ENCODE results near the gene TSHZ3. TPM values are rescaled to one million over a fixed set of nuclear protein-coding genes. Genes with fewer than 3 reads are reported as not detected.

Gene TSHZ3
- total and polyA plus RNA-seq, 2 of the 13 experiments (the other 11 are each of a cell fraction or from before 2014, with no cell fraction given) = not detected

DNA sequence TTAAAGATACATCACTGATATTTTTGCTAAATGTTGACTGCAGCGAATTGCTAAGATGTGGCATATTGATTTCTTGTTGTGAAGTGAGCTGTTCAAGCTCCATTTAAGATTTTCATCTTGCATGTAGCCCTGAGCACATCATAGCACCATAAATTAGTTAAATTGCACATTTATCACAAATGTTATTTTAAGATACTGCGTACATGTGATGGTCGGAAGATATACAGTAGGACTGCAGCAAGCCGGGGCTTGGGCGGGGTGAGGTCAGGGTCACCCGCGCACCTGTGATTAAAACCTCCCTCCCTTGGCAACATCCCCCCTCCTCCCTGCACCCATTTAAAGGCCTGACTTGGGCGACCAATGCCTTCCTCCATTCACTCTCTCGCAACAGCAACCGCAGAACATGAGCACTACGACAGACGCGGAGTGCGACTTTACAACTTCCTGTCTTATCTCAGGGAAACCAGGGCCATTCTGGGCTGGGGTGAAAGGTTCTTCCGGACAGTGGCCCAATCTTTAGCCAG is 76.6 kb downstream of the TSHZ3 start (continued):
- TF ChIP-seq RERE (CRISPR knock-in tag; IDR thresholded peaks at IDR 0.05; ENCODE audit: low read depth) = no peak

DNA sequence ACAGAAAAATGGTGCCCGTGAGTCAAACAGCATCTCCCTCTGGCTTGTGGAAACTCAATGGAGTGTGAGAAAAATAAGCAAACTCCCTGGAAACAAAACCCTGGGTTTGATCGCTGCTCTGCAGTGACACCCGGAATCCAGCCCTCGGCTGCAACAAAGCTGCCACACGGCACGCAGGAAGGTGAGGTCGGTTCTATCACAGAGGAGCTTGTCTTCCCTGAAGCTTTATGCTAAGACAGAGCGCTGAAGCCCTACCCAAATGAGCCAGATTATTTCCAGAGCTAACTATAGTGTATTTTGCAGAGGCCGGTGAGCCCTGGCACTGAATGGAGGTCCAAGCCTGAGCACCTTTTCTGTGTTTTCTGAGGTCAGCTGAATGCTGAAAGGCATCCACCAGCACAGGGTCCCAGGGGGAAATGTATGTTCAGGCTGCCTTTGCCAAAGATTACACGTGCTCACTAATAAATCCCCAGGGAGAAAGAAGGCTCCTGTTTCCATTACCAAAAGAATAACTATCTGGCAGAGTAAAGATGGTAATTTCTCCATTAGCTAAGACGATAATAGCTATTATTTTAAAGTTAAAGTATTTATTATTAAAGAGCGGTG is 77.8 kb downstream of the TSHZ3 start:
- intact Hi-C loops (cut with micrococcal nuclease; ENCODE audit: unreplicated experiment) = no loop called here
- H3K79me2 ChIP-seq (ENCODE audit: insufficient read depth, low read length) = no peaks in the 10 kb centered on the region
- FAIRE-seq = no peak
- POLR2A ChIA-PET = no interaction called here
- TF ChIP-seq TCF12 (IDR thresholded peaks at IDR 0.05) (no peak), TCF12 (CRISPR knock-in tag; IDR thresholded peaks at IDR 0.05) (no peak), CHD2 (IDR thresholded peaks at IDR 0.05; ENCODE audit: low read depth, low read length) (no peak), ZNF550 (CRISPR knock-in tag; IDR thresholded peaks at IDR 0.05; ENCODE audit: borderline replicate concordance) (no peak), RXRA (CRISPR knock-in tag; IDR thresholded peaks at IDR 0.05) (no peak)
- WGBS (ENCODE audit: low lambda C conversion rate) = 15% methylated on average over 8 of the region's 12 CpGs
- no peaks in the 10 kb centered on the region for H3K4me1 ChIP-seq (ENCODE audit: insufficient read depth, low read length)
- CTCF ChIA-PET (ENCODE audit: low intra/inter-chr PET ratio, low total read pairs) = no interaction called here
- BruUV-seq (replicated peaks) = no TSS peak
- no peaks in the 10 kb centered on the region for H4K20me1 ChIP-seq (ENCODE audit: insufficient read depth, low read length)
- H3K9me3 ChIP-seq (ENCODE audit: low read length) = peaks cover 15% of the 10 kb centered on the region; the same call in 1 of the 2 replicates
- H3K27me3 ChIP-seq (ENCODE audit: control insufficient read depth in 1 of 2, insufficient read depth in 2 of 2, low read length in 2 of 2) = no peaks in the 10 kb centered on the region
- no peak for DNase-seq (ENCODE audit: low spot score)
- no peak overlapping the region for H3K9ac ChIP-seq (ENCODE audit: insufficient read depth, low read depth, low read length)
- H3K4me3 ChIP-seq (replicated peaks in 1 of 3; ENCODE audit: insufficient read depth in 1 of 3, low read depth in 2 of 3, low read length in 3 of 3) = no peak overlapping the region
- no peak overlapping the region for H3K4me2 ChIP-seq (ENCODE audit: low read depth, low read length)
- in situ Hi-C loops (cut with HindIII; ENCODE audit: extremely low pct_ligation_motif_present, low pct_unique_long_range_greater_than_20kb) = no loop called here
- no peak overlapping the region for H2AFZ ChIP-seq (ENCODE audit: low read length)
- ATAC-seq = no peak
- no peaks in the 10 kb centered on the region for H3K36me3 ChIP-seq (replicated peaks in 1 of 2; ENCODE audit: control insufficient read depth in 1 of 2, insufficient read depth in 2 of 2, low read length in 2 of 2)
- no peak overlapping the region for H3K27ac ChIP-seq (ENCODE audit: extremely low read length, insufficient read depth, low read length)

All from HepG2 (cell line).